ENCODE data around the gene GPBAR1. TPM values are rescaled to one million over a fixed set of nuclear protein-coding genes. Genes with fewer than 3 reads are reported as not detected.

The GPBAR1 gene
- total and polyA plus RNA-seq, 12 donors = 0.36 to 3.7 (median 1.5) TPM

DNA sequence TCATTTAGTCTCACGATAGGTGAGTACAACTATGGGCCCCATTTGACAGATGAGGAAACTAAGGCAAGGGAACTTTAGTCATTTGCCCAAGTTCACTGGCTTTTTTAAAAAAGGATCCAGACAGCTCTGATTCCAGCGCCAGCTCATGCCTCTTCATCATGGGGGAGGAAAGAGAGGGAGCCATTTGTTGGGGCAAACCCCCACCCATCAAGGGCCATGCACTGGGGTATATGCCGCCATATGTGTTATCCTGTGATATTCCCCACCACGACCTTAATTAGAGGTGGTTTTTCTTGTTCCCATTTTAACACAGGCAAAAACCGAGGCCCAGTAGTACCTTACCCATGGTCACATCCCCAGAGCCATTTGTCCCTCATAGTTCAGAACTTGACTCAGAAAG lies 649 bp upstream of the GPBAR1 start:
- Histone ChIP-seq H3K9me3 (no peaks in the 10 kb centered on the region), H3K4me3 (peak overlapping the region in 2 of 10 donors; percentile 18 to 29), H3K4me1 (peaks cover 34 to 86% (median 64%) of the 10 kb centered on the region in 9 donors), H3K27me3 (no peaks in the 10 kb centered on the region), H3K27ac (peak overlapping the region; percentile 75 to 98 (median 87)), H3K36me3 (peaks cover 0 to 49% (median 35%) of the 10 kb centered on the region in 9 donors)
- intact Hi-C loops (cut with DNase I) = loop anchor here in 1 of 10 donors (5.0 kb wide), 1 partner anchor 43 kb away; the partner anchor contains the start of gene ARPC2
- 76 to 88% methylated on average over 5 of the region's 5 CpGs for WGBS, 2 donors
- ATAC-seq (no peak), DNase-seq (no peak)
- TF ChIP-seq, protein P1, sequence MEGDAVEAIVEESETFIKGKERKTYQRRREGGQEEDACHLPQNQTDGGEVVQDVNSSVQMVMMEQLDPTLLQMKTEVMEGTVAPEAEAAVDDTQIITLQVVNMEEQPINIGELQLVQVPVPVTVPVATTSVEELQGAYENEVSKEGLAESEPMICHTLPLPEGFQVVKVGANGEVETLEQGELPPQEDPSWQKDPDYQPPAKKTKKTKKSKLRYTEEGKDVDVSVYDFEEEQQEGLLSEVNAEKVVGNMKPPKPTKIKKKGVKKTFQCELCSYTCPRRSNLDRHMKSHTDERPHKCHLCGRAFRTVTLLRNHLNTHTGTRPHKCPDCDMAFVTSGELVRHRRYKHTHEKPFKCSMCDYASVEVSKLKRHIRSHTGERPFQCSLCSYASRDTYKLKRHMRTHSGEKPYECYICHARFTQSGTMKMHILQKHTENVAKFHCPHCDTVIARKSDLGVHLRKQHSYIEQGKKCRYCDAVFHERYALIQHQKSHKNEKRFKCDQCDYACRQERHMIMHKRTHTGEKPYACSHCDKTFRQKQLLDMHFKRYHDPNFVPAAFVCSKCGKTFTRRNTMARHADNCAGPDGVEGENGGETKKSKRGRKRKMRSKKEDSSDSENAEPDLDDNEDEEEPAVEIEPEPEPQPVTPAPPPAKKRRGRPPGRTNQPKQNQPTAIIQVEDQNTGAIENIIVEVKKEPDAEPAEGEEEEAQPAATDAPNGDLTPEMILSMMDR (IDR thresholded peaks at IDR 0.05) = no peak

- peaks cover 34 to 81% (median 64%) of the 10 kb centered on the region in 9 donors for H3K4me1 ChIP-seq
- 66 to 73% methylated on average over 8 of the region's 8 CpGs for WGBS, 2 donors
Observed at GRCh38 chr2:218261423-218262236, 815 bp downstream of the GPBAR1 start.

DNA sequence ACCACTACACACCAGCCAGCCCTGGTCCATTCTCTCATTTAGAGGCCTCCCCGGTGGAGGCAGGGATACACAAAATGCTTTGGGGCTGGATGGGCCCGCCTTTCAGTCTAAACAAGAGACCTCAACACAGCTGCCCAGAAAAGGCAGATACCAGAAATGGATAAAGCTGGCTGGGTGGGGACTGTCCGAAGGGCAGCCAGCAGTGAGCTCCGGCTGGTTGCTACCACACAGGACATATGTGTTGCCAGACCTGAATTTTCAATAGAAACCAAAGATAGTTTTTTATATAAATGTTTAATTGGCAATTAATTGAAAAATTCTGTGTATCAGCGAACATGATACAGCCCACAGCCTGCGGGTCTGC lies 1.4 kb downstream of the GPBAR1 start:
- DNase-seq (no peak), ATAC-seq (no peak)
- 82 to 88% methylated on average over 6 of the region's 6 CpGs for WGBS, 2 donors
- intact Hi-C loops (cut with DNase I) = loop anchor here in 1 of 10 donors (5.0 kb wide), 1 partner anchor 45 kb away; the partner anchor contains the start of gene ARPC2
- H3K4me3 ChIP-seq = no peak overlapping the region
- TF ChIP-seq, protein P1 (IDR thresholded peaks at IDR 0.05) = no peak
- no peaks in the 10 kb centered on the region for H3K9me3 ChIP-seq
- H3K27ac ChIP-seq = peak overlapping the region in 7 of 10 donors; percentile 75 to 95 (median 87)
- H3K27me3 ChIP-seq = no peaks in the 10 kb centered on the region
- H3K4me1 ChIP-seq = peaks cover 34 to 75% (median 61%) of the 10 kb centered on the region in 9 donors
- peaks cover 0 to 49% (median 38%) of the 10 kb centered on the region in 9 donors for H3K36me3 ChIP-seq

More at GRCh38 chr2:218261423-218262236, 815 bp downstream of the GPBAR1 start:
- Histone ChIP-seq H3K9me3 (no peaks in the 10 kb centered on the region), H3K27me3 (no peaks in the 10 kb centered on the region), H3K27ac (peak overlapping the region; percentile 56 to 98 (median 87)), H3K36me3 (peaks cover 0 to 49% (median 34%) of the 10 kb centered on the region in 9 donors), H3K4me3 (peak overlapping the region in 1 of 10 donors; percentile 12)
- DNase-seq (no peak), ATAC-seq (no peak)
- TF ChIP-seq, protein P1 (IDR thresholded peaks at IDR 0.05) = no peak
- intact Hi-C loops (cut with DNase I) = loop anchor here in 1 of 10 donors (5.0 kb wide), 1 partner anchor 44 kb away; the partner anchor contains the start of gene ARPC2
